Panc1 (cell line): Measurements from ENCODE around the gene PPFIA3. TPM values are rescaled to one million over a fixed set of nuclear protein-coding genes. Genes with fewer than 3 reads are reported as not detected.

Source experiments
- ATAC-seq: fragments of 200-7000 bp; cut with Tn5 transposase; 2 replicates; pipeline ENCODE4 v1.9.1; 2020; ENCODE audit warnings: mild to moderate bottlenecking, moderate library complexity
- BruUV-seq: library from RNA; stranded (reverse); fragments of 400-500 nt; replicated peaks from 2 replicates; lab custom pipeline; 2021; lab: Mats Ljungman, UMichigan
- CTCF ChIA-PET: fragments of 300-600 bp; sonication (Branson Sonifier 250); formaldehyde crosslinking; loops from one replicate; lab custom pipeline; 2022; ENCODE audit warnings: antibody characterized with exemption; lab: Charles Lee
- POLR2A ChIA-PET: fragments of 300-600 bp; sonication (Branson Sonifier 250); formaldehyde crosslinking; loops from one replicate; lab custom pipeline; 2022; ENCODE audit warnings: antibody characterized with exemption; lab: Charles Lee
- DNase-seq: peaks from one replicate; pipeline ENCODE4 v3.0.0-alpha.2; 2010; ENCODE audit warnings: low read depth, low spot score
- H3K27ac ChIP-seq: 2 replicates; pipeline ENCODE4 v1.5.1; 2011; ENCODE audit warnings: mild to moderate bottlenecking, low read length, inconsistent platforms
- H3K27me3 ChIP-seq: fragments of 200-500 bp; sonication (Bioruptor generic); 2 replicates; pipeline ENCODE4 v1.6.0; 2014; ENCODE audit warnings: low read length, inconsistent platforms; ENCODE audit not compliant: control insufficient read depth, insufficient read depth
- H3K36me3 ChIP-seq: fragments of 200-500 bp; sonication (Bioruptor generic); 2 replicates; pipeline ENCODE4 v1.5.1; 2014; ENCODE audit warnings: inconsistent platforms, mild to moderate bottlenecking, low read length, moderate library complexity; ENCODE audit not compliant: control insufficient read depth, insufficient read depth
- H3K4me1 ChIP-seq: 2 replicates; pipeline ENCODE4 v1.5.1; 2011; ENCODE audit warnings: inconsistent platforms, mild to moderate bottlenecking, low read length, moderate library complexity; ENCODE audit not compliant: control insufficient read depth, insufficient read depth
- H3K4me3 ChIP-seq, 2 experiments: 2 replicates each; pipeline ENCODE4 v1.5.1; 2011 to 2012; ENCODE audit warnings: low read depth in 2 of 2, low read length in 2 of 2, mild to moderate bottlenecking in 2 of 2, inconsistent platforms in 1 of 2, moderate library complexity in 1 of 2
- H3K9me3 ChIP-seq: fragments of 200-500 bp; sonication (Bioruptor generic); 2 replicates; pipeline ENCODE4 v1.5.1; 2014; ENCODE audit warnings: low read depth, mild to moderate bottlenecking, inconsistent platforms, low read length, moderate library complexity; ENCODE audit not compliant: control insufficient read depth, insufficient read depth
- CTCF ChIP-seq: fragments of 450-650 bp; IDR thresholded peaks from 2 replicates; pipeline ENCODE4 v1.5.1; 2017; ENCODE audit warnings: mild to moderate bottlenecking
- POLR2AphosphoS5 ChIP-seq: IDR thresholded peaks from 2 replicates; pipeline ENCODE4 v1.6.1; 2012; ENCODE audit warnings: mild to moderate bottlenecking, low read depth, low read length, moderate library complexity
- REST ChIP-seq, 2 experiments: IDR thresholded peaks; 2 replicates each; pipeline ENCODE4 v1.6.1; 2011 to 2012; ENCODE audit warnings: low read depth in 2 of 2, control low read depth in 1 of 2, low read length in 1 of 2, mild to moderate bottlenecking in 1 of 2, moderate library complexity in 1 of 2; ENCODE audit not compliant: insufficient read depth in 1 of 2
- SIN3A ChIP-seq: IDR thresholded peaks from 2 replicates; pipeline ENCODE4 v1.6.1; 2012; ENCODE audit warnings: low read depth, mild to moderate bottlenecking, low read length, moderate library complexity, borderline replicate concordance; ENCODE audit not compliant: insufficient read depth
- TCF7L2 ChIP-seq: IDR thresholded peaks from 2 replicates; pipeline ENCODE4 v1.6.1; 2011; ENCODE audit warnings: mild to moderate bottlenecking, low read depth, low read length, inconsistent platforms
- in situ Hi-C: cut with HindIII; loops from 2 replicates; pipeline ENCODE4 v1.10.0; 2016; ENCODE audit warnings: low sequenced_read_pairs, low pct_unique_long_range_greater_than_20kb
- intact Hi-C: fragments of 100-400 bp; cut with micrococcal nuclease; formaldehyde crosslinking; loops from one replicate; pipeline ENCODE4 v1.10.0; 2022; ENCODE audit not compliant: unreplicated experiment
- total RNA-seq: library from RNA; stranded (reverse); gene quantifications from one replicate; pipeline ENCODE4 v1.2.1, GENCODE V29; 2021; ENCODE audit not compliant: unreplicated experiment

PPFIA3 gene
- total RNA-seq, 1 experiment from 2014 or later = 21.7 TPM

DNA sequence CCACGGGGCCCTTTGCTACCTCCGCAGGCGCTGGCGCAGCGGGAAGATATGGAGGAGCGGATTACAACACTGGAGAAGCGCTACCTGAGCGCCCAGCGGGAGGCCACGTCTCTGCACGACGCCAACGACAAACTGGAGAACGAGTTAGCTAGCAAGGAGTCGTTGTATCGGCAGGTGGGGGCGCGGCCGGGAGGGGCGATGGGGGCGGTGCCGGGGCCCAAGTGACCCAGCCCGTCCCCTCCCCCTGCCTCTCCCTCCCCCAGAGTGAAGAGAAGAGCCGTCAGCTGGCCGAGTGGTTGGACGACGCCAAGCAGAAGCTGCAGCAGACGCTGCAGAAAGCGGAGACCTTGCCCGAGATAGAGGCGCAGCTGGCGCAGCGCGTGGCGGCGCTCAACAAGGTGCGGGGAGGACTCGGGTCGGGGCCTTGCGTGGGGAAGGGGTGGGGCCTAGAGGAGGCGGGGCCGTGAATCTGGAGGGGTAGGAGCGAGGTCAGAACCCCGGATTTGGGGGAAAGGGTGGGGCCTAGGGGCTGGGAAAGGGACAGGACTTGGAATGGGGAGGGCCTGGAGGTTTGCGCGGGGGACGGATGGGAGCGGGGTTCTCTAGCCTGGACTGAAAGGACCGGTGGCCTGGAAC lies 13.7 kb downstream of the PPFIA3 start:
- in situ Hi-C loops (no loop called here), intact Hi-C loops (no loop called here)
- no peak for DNase-seq
- no peaks in the 10 kb centered on the region for H3K36me3 ChIP-seq
- no peak overlapping the region for H3K4me3 ChIP-seq
- BruUV-seq = no TSS peak
- TF ChIP-seq POLR2AphosphoS5 = no peak
- TF ChIP-seq CTCF = no peak
- TF ChIP-seq SIN3A = no peak
- TF ChIP-seq REST (IDR thresholded peaks at IDR 0.05; ENCODE audit: insufficient read depth in 1 of 2, low read depth in 2 of 2, low read length in 1 of 2) = no peak
- no peak for TF ChIP-seq TCF7L2
- no peaks in the 10 kb centered on the region for H3K27me3 ChIP-seq
- ChIA-PET CTCF (interaction anchor here (0.8 kb wide), 1 partner anchor 66 kb away, joined by 7 read pairs; no protein-coding TSS in a partner anchor), POLR2A (no interaction called here)
- ATAC-seq = no peak
- 0 out of 2 replicates have a peak, but pooled peaks cover 3% of the 10 kb centered on the region for H3K4me1 ChIP-seq
- no peak overlapping the region for H3K27ac ChIP-seq
- no peaks in the 10 kb centered on the region for H3K9me3 ChIP-seq

GRCh38 chr19:49133621-49134454 lies 14.5 kb downstream of the PPFIA3 start:
- no peak for TF ChIP-seq CTCF
- no peak for TF ChIP-seq SIN3A
- no peak for TF ChIP-seq POLR2AphosphoS5
- no peak for TF ChIP-seq REST (IDR thresholded peaks at IDR 0.05; ENCODE audit: insufficient read depth in 1 of 2, low read depth in 2 of 2, low read length in 1 of 2)
- TF ChIP-seq TCF7L2 = no peak
- no peaks in the 10 kb centered on the region for H3K9me3 ChIP-seq
- no peaks in the 10 kb centered on the region for H3K27me3 ChIP-seq
- no TSS peak for BruUV-seq
- H3K27ac ChIP-seq = no peak overlapping the region
- POLR2A ChIA-PET = no interaction called here
- intact Hi-C loops (no loop called here), in situ Hi-C loops (no loop called here)
- no peaks in the 10 kb centered on the region for H3K4me1 ChIP-seq
- CTCF ChIA-PET = interaction anchor here (0.8 kb wide), 1 partner anchor 65 kb away, joined by 7 read pairs; no protein-coding TSS in a partner anchor
- DNase-seq (no peak), ATAC-seq (no peak)
- H3K36me3 ChIP-seq = no peaks in the 10 kb centered on the region
- no peak overlapping the region for H3K4me3 ChIP-seq
